HepG2 (cell line): ENCODE data around the gene COA7. TPM values are rescaled to one million over a fixed set of nuclear protein-coding genes. Genes with fewer than 3 reads are reported as not detected.

ENCODE experiments used
- ATAC-seq: fragments of 200-7000 bp; cut with Tn5 transposase; 3 replicates; pipeline ENCODE4 v1.9.1; 2020; ENCODE audit warnings: mild to moderate bottlenecking, moderate library complexity
- BruUV-seq: library from RNA; stranded (reverse); fragments of 400-500 nt; replicated peaks from 2 replicates; lab custom pipeline; 2021; lab: Mats Ljungman, UMichigan
- CTCF ChIA-PET: fragments of 300-600 bp; formaldehyde crosslinking; extraction: SDS; loops from one replicate; lab custom pipeline; 2021; ENCODE audit warnings: low total read pairs, inconsistent platforms, low intra/inter-chr PET ratio; lab: Yijun Ruan, JAX
- POLR2A ChIA-PET: fragments of 350-600 bp; sonication (Branson Sonifier 250); formaldehyde crosslinking; loops from one replicate; lab custom pipeline; 2020; ENCODE audit warnings: antibody characterized with exemption, inconsistent platforms; lab: Yijun Ruan, JAX
- DNase-seq: peaks from one replicate; pipeline ENCODE4 v3.0.0-alpha.2; 2015; ENCODE audit warnings: low spot score
- FAIRE-seq: peaks from 3 replicates; lab custom pipeline; 2011; peaks lifted over from hg19 to GRCh38; lab: Jason Lieb, UNC
- H2AFZ ChIP-seq: one replicate; pipeline ENCODE4 v1.6.1; 2011; ENCODE audit warnings: low read length, inconsistent platforms
- H3K27ac ChIP-seq: fragments of 300-600 bp; 3 replicates; pipeline ENCODE4 v1.8.0; 2011; ENCODE audit warnings: mixed run types, mild to moderate bottlenecking, mixed read lengths, low read length, inconsistent platforms; ENCODE audit not compliant: insufficient read depth; ENCODE audit errors: extremely low read length
- H3K27me3 ChIP-seq, 2 experiments: fragments of 200-600 bp in 1 of 2; 2 replicates in 1 of 2; 3 replicates in 1 of 2; pipeline versions ENCODE4 v1.6.0 to v1.8.0; 2011; ENCODE audit warnings: low read length in 2 of 2, mild to moderate bottlenecking in 2 of 2, moderate library complexity in 2 of 2, inconsistent platforms in 1 of 2; ENCODE audit not compliant: insufficient read depth in 2 of 2, control insufficient read depth in 1 of 2
- H3K36me3 ChIP-seq, 2 experiments: fragments of 200-600 bp in 1 of 2; replicated peaks in 1 of 2; 2 replicates in 1 of 2; 3 replicates in 1 of 2; pipeline versions ENCODE4 v1.5.1 to v1.8.0; 2011; ENCODE audit warnings: low read length in 2 of 2, inconsistent platforms in 1 of 2; ENCODE audit not compliant: insufficient read depth in 2 of 2, control insufficient read depth in 1 of 2
- H3K4me1 ChIP-seq: 2 replicates; pipeline ENCODE4 v1.5.1; 2012; ENCODE audit warnings: low read length, inconsistent platforms; ENCODE audit not compliant: insufficient read depth
- H3K4me2 ChIP-seq: 2 replicates; pipeline ENCODE4 v1.6.0; 2011; ENCODE audit warnings: low read depth, low read length, inconsistent platforms
- H3K4me3 ChIP-seq, 3 experiments: fragments of 200-600 bp in 1 of 3; sonication (generic), shearing (Covaris generic) in 1 of 3; replicated peaks in 1 of 3; 2 replicates each; pipeline ENCODE4 v1.5.1; 2011 to 2016; ENCODE audit warnings: low read length in 3 of 3, inconsistent platforms in 2 of 3, low read depth in 2 of 3, mild to moderate bottlenecking in 2 of 3, control low read depth in 1 of 3, mixed read lengths in 1 of 3; ENCODE audit not compliant: insufficient read depth in 1 of 3
- H3K79me2 ChIP-seq: one replicate; pipeline ENCODE4 v1.6.1; 2011; ENCODE audit warnings: low read length, inconsistent platforms; ENCODE audit not compliant: insufficient read depth
- H3K9ac ChIP-seq: 2 replicates; pipeline ENCODE4 v1.6.0; 2011; ENCODE audit warnings: mild to moderate bottlenecking, low read depth, low read length, inconsistent platforms; ENCODE audit not compliant: insufficient read depth
- H3K9me3 ChIP-seq: 2 replicates; pipeline ENCODE4 v1.5.1; 2012; ENCODE audit warnings: mild to moderate bottlenecking, low read length
- H4K20me1 ChIP-seq: 2 replicates; pipeline ENCODE4 v1.6.0; 2011; ENCODE audit warnings: inconsistent platforms, mild to moderate bottlenecking, low read length, moderate library complexity; ENCODE audit not compliant: insufficient read depth
- BCL6 ChIP-seq: IDR thresholded peaks from 2 replicates; pipeline ENCODE4 v1.6.1; 2016; ENCODE audit warnings: missing genetic modification reagents, missing compliant biosample characterization
- CENPX ChIP-seq: sonication (generic); formaldehyde crosslinking; IDR thresholded peaks from 2 replicates; pipeline ENCODE4 v1.9.0; 2021; ENCODE audit warnings: mild to moderate bottlenecking, missing genetic modification reagents, moderate library complexity
- GATA4 ChIP-seq: sonication (generic); IDR thresholded peaks from 2 replicates; pipeline ENCODE4 v1.6.1; 2016; ENCODE audit warnings: antibody characterized with exemption, low read depth, borderline replicate concordance
- KDM4B ChIP-seq: sonication (generic); formaldehyde crosslinking; IDR thresholded peaks from 2 replicates; pipeline ENCODE4 v1.4.0; 2020; ENCODE audit warnings: missing genetic modification reagents
- MAFK ChIP-seq, 2 experiments: IDR thresholded peaks in 1 of 2; conservative IDR thresholded peaks in 1 of 2; 2 replicates each; pipeline ENCODE4 v1.6.1; 2011; ENCODE audit warnings: improper control_type of control experiment in 2 of 2, low read length in 2 of 2
- NFE2 ChIP-seq: sonication (generic); formaldehyde crosslinking; IDR thresholded peaks from 2 replicates; pipeline ENCODE4 v1.4.0; 2020; ENCODE audit warnings: missing genetic modification reagents
- PPARG ChIP-seq: conservative IDR thresholded peaks from 2 replicates; pipeline ENCODE4 v1.6.1; 2016; ENCODE audit warnings: missing biosample characterization, missing genetic modification reagents
- REXO4 ChIP-seq: sonication (generic); formaldehyde crosslinking; IDR thresholded peaks from 2 replicates; pipeline ENCODE4 v1.8.0; 2022; ENCODE audit warnings: missing genetic modification reagents, mild to moderate bottlenecking, borderline replicate concordance
- ZNF580 ChIP-seq: IDR thresholded peaks from 2 replicates; pipeline ENCODE4 v1.6.1; 2016; ENCODE audit warnings: low read depth, borderline replicate concordance
- ZNF652 ChIP-seq: IDR thresholded peaks from 2 replicates; pipeline ENCODE4 v1.6.1; 2016; ENCODE audit warnings: low read depth, borderline replicate concordance
- ZSCAN9 ChIP-seq: IDR thresholded peaks from 2 replicates; pipeline ENCODE4 v1.6.1; 2016; ENCODE audit warnings: borderline replicate concordance
- WGBS: methylation state at CpG from one replicate; pipeline ENCODE4 v1.1.6; 2017; ENCODE audit warnings: low lambda C conversion rate; 5-methylcytosine and 5-hydroxymethylcytosine counted together
- in situ Hi-C: cut with HindIII; loops from 2 replicates; pipeline ENCODE4 v1.10.0; 2017; ENCODE audit warnings: low pct_unique_long_range_greater_than_20kb; ENCODE audit not compliant: extremely low pct_ligation_motif_present
- intact Hi-C: fragments of 100-400 bp; cut with micrococcal nuclease; formaldehyde crosslinking; loops from one replicate; pipeline ENCODE4 v1.10.0; 2022; ENCODE audit not compliant: unreplicated experiment
- polyA plus RNA-seq, 8 experiments: library from polyadenylated mRNA; depleted of rRNA in 3 of 8; stranded (reverse) in 7 of 8; unstranded in 1 of 8; fragments of >200 nt; fragmentation: Illumina TruSeq in 4 of 8; extraction: Trizol in 4 of 8; gene quantifications; 2 replicates each; pipeline versions ENCODE4 v1.2.1 to v1.2.3, GENCODE V29; 2011 to 2016; ENCODE audit warnings: low read depth in 4 of 8, missing spikeins in 1 of 8, mixed read lengths in 1 of 8; ENCODE audit not compliant: insufficient read depth in 1 of 8
- total RNA-seq, 5 experiments: library from RNA; depleted of rRNA; stranded (reverse); fragments of >200 nt; fragmentation: Illumina TruSeq; extraction: Trizol; gene quantifications; 2 replicates each; pipeline ENCODE4 v1.2.3, GENCODE V29; 2016; ENCODE audit warnings: low read depth in 1 of 5
- TF ChIP-seq, protein P1 (sequence below): IDR thresholded peaks from 2 replicates; pipeline ENCODE4 v1.6.1; 2016; ENCODE audit warnings: missing genetic modification reagents, missing compliant biosample characterization
- TF ChIP-seq, protein P2 (sequence below): sonication (generic); formaldehyde crosslinking; IDR thresholded peaks from 2 replicates; pipeline ENCODE4 v1.5.1; 2020; ENCODE audit warnings: missing genetic modification reagents, mild to moderate bottlenecking, borderline replicate concordance
- TF ChIP-seq, protein P3 (sequence below): sonication (generic); formaldehyde crosslinking; IDR thresholded peaks from 2 replicates; pipeline ENCODE4 v1.8.0; 2023; ENCODE audit warnings: mild to moderate bottlenecking, missing genetic modification reagents

COA7 gene
- total and polyA plus RNA-seq, 2 of the 13 experiments (the other 11 are each of a cell fraction or from before 2014, with no cell fraction given), result 12.3 to 30.4 TPM

- H4K20me1 ChIP-seq, result no peaks in the 10 kb centered on the region
- no peaks in the 10 kb centered on the region for H3K9me3 ChIP-seq
- peak; percentile 34; the same call in 1 of the 3 replicates for ATAC-seq
- H3K36me3 ChIP-seq, result no peaks in the 10 kb centered on the region
- H3K4me3 ChIP-seq, result no peak overlapping the region
- in situ Hi-C loops (no loop called here), intact Hi-C loops (no loop called here)
- CTCF ChIA-PET, result no interaction called here
- peak; percentile 12 for DNase-seq
- TF ChIP-seq KDM4B (CRISPR knock-in tag), result no peak
- TF ChIP-seq BCL6 (CRISPR knock-in tag), result peak; percentile 54; the same call in 1 of the 2 replicates
- TF ChIP-seq, protein P1, sequence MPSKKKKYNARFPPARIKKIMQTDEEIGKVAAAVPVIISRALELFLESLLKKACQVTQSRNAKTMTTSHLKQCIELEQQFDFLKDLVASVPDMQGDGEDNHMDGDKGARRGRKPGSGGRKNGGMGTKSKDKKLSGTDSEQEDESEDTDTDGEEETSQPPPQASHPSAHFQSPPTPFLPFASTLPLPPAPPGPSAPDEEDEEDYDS (CRISPR knock-in tag), result no peak
- no peak for TF ChIP-seq MAFK (conservative IDR thresholded peaks at IDR 0.05 in 1 of 2, IDR thresholded peaks at IDR 0.05 in 1 of 2; ENCODE audit: low read length in 2 of 2)
- no peak for TF ChIP-seq GATA4
- no peak for TF ChIP-seq ZSCAN9 (CRISPR knock-in tag)
- peak; percentile 86 for TF ChIP-seq ZNF652 (CRISPR knock-in tag)
- TF ChIP-seq ZNF580 (CRISPR knock-in tag), result no peak
- no peak for TF ChIP-seq CENPX
- TF ChIP-seq NFE2 (CRISPR knock-in tag), result no peak
- TF ChIP-seq, protein P2, sequence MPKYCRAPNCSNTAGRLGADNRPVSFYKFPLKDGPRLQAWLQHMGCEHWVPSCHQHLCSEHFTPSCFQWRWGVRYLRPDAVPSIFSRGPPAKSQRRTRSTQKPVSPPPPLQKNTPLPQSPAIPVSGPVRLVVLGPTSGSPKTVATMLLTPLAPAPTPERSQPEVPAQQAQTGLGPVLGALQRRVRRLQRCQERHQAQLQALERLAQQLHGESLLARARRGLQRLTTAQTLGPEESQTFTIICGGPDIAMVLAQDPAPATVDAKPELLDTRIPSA (CRISPR knock-in tag), result no peak
- no peak for TF ChIP-seq REXO4 (CRISPR knock-in tag)
- TF ChIP-seq PPARG (CRISPR knock-in tag), result peak; percentile 62; the same call in 1 of the 2 replicates
- TF ChIP-seq, protein P3, sequence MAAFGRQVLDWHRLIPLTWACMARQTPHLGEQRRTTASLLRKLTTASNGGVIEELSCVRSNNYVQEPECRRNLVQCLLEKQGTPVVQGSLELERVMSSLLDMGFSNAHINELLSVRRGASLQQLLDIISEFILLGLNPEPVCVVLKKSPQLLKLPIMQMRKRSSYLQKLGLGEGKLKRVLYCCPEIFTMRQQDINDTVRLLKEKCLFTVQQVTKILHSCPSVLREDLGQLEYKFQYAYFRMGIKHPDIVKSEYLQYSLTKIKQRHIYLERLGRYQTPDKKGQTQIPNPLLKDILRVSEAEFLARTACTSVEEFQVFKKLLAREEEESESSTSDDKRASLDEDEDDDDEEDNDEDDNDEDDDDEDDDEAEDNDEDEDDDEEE (CRISPR knock-in tag), result no peak
- no peak overlapping the region for H3K9ac ChIP-seq
- no peaks in the 10 kb centered on the region for H3K27me3 ChIP-seq
- BruUV-seq, result no TSS peak
- POLR2A ChIA-PET, result no interaction called here
- 37% methylated on average over 4 of the region's 4 CpGs for WGBS
- no peak for FAIRE-seq
- peaks cover 27% of the 10 kb centered on the region for H3K4me1 ChIP-seq
- no peak overlapping the region for H3K4me2 ChIP-seq
- no peak overlapping the region for H3K27ac ChIP-seq
- no peak overlapping the region for H2AFZ ChIP-seq
- H3K79me2 ChIP-seq, result peaks cover 2% of the 10 kb centered on the region
Measured at GRCh38 chr1:52746189-52746588, 48.0 kb upstream of the COA7 start.
